Measurements from ENCODE around the gene DHRS7.

DNA sequence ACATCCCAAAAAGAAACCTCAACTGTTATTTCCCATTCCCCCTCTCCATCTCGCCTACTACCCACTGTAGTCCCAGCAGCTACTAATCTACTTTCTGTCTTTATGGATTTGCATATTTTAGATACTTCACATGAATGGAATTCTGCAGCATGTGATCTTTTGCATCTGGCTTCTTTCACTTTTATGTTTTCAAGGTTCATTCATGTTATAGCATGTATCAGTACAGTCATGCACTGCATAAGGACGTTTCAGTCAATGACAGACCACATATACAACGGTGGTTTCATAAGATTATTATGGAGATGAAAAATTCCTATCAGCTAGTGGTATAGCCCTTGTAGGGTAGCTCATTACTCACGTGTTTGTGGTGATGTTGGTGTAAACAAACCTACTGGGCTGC, 49.0 kb downstream of the DHRS7 start:
- TF ChIP-seq POLR2A (IDR thresholded peaks at IDR 0.05; ENCODE audit: low read length) (no peak), GATA1 (IDR thresholded peaks at IDR 0.05; ENCODE audit: low read depth, low read length) (no peak)
